Putamen (tissue), 1 donor: Measurements from ENCODE around the gene TRMT5.
A peak's percentile ranks its signal among the peaks of the same experiment; 100 is the strongest.

Experiments used
- DNase-seq: peaks from one replicate; pipeline ENCODE4 v3.0.0-alpha.2; 2016; ENCODE audit warnings: low spot score

TRMT5 gene, protein sequence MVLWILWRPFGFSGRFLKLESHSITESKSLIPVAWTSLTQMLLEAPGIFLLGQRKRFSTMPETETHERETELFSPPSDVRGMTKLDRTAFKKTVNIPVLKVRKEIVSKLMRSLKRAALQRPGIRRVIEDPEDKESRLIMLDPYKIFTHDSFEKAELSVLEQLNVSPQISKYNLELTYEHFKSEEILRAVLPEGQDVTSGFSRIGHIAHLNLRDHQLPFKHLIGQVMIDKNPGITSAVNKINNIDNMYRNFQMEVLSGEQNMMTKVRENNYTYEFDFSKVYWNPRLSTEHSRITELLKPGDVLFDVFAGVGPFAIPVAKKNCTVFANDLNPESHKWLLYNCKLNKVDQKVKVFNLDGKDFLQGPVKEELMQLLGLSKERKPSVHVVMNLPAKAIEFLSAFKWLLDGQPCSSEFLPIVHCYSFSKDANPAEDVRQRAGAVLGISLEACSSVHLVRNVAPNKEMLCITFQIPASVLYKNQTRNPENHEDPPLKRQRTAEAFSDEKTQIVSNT

DNA sequence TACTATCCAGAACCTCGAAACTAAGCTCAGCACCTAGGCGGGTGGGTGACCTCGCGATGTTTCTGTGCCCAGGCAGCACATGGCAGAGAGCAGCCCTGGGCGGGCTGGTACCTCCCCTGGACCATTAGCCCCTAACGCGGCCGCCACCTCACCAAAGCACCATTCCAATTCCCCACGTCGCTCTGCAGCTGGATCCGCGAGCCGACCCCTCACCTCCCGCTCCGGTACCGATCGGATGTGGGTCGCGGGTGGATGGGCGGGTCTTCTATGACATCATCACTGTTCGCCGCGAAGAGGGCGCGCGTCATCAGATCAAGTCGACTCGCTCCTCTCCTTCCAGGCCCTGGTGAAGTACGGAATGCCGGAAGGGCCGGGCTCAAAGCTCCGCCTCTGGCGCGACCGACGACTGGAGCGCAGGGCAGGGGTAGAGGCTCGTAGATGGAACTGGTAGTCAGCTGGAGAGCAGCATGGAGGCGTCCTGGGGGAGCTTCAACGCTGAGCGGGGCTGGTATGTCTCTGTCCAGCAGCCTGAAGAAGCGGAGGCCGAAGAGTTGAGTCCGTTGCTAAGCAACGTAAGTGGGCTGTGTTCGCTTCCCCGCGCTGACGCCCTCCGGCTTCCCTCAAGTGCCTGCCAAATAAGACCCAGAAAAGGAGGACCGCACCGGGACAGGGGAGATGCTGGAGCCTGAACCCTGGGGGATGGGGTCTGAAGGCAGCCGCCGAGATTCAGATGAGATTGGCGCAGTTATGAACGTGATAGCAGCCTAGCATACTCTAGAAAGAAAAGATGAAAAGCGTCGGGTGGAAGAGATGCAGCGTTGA, at the start of gene TRMT5, which contains the start of gene SLC38A6:
Gene TRMT5 (minus strand): TSS at position 269 of the 822 bp plus-strand sequence. CDS start 106 bp downstream, at position 163.
Gene SLC38A6 (plus strand): TSS at position 435 of the 822 bp plus-strand sequence. CDS start 33 bp downstream, at position 468.
- peak; percentile 93 for DNase-seq

- no peak for DNase-seq
Measured at GRCh38 chr14:61026526-61026925, 45.6 kb upstream of the TRMT5 start.

- DNase-seq, result peak; percentile 45
Measured at GRCh38 chr14:61025251-61026223, 44.7 kb upstream of the TRMT5 start.

GRCh38 chr14:61019537-61019936, 38.7 kb upstream of the TRMT5 start:
- no peak for DNase-seq

DNA sequence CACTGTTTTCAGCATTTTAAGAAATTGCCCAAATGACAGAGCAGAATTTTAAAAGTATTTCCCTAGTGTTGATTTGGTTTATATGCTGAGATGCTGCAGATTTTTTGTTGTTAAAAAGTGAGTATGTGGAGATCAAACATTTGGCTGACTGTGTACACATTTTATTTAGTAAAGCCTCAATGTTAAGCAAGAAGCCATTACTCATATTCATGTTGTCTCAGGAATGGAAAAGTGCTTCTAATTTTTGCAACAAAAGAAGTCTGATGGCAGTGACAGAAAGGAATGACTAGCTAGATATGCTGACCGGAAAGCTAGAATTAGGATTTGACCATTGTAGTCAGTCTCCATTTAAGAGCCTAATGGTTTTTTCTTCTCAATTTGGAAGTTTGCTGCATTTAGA, 22.7 kb upstream of the TRMT5 start:
- no peak for DNase-seq

- DNase-seq, result no peak
Measured at GRCh38 chr14:60999536-60999935, 18.7 kb upstream of the TRMT5 start.

GRCh38 chr14:60998617-60999016, 17.7 kb upstream of the TRMT5 start:
- DNase-seq, result no peak

GRCh38 chr14:60989599-60989998, 8.7 kb upstream of the TRMT5 start:
- no peak for DNase-seq

- DNase-seq, result no peak
Measured at GRCh38 chr14:60986500-60986899, 5.6 kb upstream of the TRMT5 start.

- DNase-seq, result no peak
Measured at GRCh38 chr14:60984196-60984595, 3.3 kb upstream of the TRMT5 start.

DNA sequence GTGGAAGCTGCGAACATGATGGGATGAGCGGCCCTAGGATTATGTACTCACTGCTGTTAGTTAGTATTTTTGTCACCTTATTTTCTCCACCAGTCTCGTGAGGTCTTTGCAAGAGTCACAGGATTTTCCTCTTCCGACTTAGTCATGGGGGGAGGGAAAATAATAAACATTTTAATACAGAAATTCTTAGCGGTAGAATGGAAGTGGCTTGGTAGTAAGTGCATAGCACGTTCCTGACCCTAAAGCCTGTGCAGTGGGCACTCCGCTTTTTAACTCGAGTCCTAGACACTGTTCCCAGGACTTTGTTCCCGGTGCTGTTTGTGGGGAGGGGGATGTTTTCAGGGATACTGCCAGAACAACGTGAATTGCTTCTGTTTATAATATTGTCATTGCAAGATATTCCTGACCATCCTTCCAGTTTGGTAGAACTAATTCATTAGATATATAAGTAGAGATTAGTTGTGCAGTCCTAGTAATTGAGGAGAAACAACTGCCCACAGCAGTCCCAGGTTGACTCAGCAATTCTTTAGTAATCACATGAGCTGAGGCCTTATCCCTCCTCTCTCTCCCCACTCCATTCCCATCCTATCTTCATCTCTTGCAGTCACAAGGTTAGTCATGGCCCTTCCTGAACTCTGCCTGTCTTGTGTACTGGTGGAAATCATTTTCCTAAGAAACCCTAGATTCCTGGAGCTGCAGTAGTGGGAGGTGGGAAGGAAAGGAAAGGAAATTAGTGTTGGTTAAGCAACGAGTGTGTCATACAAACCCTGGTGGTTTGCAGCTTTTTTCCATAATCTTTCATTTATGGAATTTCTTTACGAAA, 965 bp upstream of the TRMT5 start:
- DNase-seq, result peak; percentile 37

DNA sequence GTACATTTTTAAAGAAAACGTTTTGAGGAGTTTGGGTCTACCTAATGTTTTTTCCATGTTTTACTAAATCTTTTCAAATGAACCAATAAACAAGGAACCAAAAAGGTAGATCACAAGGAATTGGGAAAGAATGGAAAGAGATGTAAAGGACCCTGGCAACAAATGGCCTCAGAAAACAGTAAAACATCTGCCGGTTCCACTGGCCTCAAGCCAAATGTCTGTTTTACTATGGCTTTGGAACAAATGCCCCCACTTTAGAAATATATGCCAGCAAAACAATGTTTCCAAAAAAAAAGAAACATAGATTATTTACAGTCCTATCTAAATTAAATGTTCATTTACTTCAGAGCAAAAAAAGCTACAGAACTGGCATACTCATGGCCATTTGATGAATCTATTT, 3.0 kb downstream of the TRMT5 start:
- DNase-seq, result no peak

DNA sequence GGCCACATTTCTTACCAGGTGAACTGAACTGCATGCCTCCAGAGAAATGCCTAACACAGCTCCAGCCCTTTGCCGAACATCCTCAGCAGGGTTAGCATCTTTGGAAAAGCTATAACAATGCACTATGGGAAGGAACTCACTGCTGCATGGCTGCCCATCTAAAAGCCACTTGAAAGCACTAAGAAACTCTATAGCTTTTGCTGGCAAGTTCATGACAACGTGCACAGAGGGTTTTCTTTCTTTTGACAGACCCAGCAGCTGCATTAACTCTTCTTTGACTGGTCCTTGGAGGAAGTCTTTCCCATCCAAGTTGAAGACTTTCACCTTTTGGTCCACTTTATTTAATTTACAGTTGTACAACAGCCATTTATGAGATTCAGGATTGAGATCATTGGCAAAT, 5.3 kb downstream of the TRMT5 start:
- DNase-seq, result no peak

- DNase-seq, result no peak
Measured at GRCh38 chr14:60974090-60974651, 6.7 kb downstream of the TRMT5 start.

DNA sequence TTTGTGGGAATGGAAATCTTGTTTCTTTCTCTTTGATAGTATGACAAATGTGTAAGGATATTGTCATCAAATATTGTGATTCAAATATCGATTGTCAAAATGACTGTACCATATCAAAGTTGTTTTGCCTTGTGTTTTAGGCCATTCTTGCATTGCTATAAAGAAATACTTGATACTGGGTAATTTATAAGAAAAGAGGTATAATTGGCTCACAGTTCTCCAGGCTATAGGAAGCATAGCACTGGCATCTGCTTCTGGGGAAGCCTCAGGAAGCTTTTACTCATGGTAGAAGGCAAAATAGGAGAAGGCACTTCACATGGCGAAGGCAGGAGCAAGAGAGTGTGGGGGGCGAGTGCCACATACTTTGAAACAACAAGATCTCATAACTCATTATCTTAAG, 7.8 kb downstream of the TRMT5 start:
- DNase-seq, result no peak

GRCh38 chr14:60972295-60972694, 8.6 kb downstream of the TRMT5 start:
- no peak for DNase-seq

DNA sequence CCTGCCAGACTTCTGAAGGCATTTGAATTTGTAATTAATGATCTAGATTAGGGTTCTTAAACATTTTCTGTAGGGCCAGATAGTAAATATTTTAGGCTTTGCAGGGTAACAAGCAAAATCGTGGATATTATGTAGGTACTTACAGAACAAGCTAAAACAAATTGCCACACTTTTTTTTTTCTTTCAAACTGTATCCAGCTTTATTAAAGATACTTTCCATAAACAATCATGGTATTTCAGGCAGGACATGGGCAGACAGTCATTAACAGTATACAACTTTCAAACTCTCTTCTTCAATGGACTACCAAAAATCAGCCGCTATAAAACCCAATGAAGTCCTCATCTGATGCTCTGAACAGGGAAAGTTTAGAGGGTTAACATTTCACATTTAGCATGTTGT, 9.6 kb downstream of the TRMT5 start:
- DNase-seq, result no peak

GRCh38 chr14:60970146-60970545, 10.7 kb downstream of the TRMT5 start:
- no peak for DNase-seq

DNA sequence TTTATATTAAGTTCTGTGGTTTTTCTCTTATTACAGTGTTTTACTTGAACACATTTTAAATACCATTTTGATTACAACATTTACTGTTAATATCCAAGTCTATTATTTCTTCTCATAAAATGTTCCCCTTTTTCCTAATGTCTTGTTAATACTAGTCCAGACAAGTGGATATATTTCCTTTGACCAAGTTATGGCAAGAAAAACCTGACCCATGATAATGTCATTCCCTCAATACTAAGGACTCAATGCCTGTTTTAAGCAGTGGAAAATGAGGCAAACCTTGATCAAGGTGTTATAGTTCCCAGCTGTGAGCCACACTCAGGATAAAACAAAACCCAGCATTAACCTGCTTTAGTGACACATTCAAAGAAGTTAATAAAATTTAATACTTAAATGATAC, 12.2 kb downstream of the TRMT5 start:
- DNase-seq, result no peak

DNA sequence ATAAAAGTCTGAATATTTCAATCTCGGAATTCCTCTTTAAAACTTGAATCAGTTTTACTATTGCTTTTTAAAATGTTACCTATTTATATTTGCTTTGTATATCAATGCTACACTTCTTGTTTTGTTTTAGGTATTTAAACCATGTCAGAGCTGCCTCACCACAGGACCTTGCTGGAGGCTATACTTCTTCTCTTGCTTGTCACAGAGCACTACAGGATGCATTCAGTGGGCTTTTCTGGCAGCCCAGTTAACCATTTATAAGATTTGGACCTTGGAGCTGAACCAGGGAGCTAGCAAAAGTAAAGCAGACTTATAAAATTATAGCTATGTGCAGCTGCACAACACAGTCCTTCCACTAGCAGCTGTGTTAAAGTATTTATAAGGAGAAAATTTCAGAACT, 12.8 kb downstream of the TRMT5 start:
- no peak for DNase-seq
